MM.1S (cell line): ENCODE data around the gene CFAP61.

Source experiments
- EZH2 ChIP-seq: fragments of 300-600 bp; sonication (generic); optimal IDR thresholded peaks from 2 replicates; pipeline ENCODE3; 2017; ENCODE audit warnings: low read depth, mild to moderate bottlenecking, antibody characterized with exemption, low read length, mixed read lengths
- TF ChIP-seq, protein P1 (sequence below): fragments of 300-600 bp; sonication (generic); IDR thresholded peaks from 2 replicates; pipeline ENCODE4 v1.5.1; 2016; ENCODE audit warnings: antibody characterized with exemption, low read length, mixed read lengths

- TF ChIP-seq, protein P1, sequence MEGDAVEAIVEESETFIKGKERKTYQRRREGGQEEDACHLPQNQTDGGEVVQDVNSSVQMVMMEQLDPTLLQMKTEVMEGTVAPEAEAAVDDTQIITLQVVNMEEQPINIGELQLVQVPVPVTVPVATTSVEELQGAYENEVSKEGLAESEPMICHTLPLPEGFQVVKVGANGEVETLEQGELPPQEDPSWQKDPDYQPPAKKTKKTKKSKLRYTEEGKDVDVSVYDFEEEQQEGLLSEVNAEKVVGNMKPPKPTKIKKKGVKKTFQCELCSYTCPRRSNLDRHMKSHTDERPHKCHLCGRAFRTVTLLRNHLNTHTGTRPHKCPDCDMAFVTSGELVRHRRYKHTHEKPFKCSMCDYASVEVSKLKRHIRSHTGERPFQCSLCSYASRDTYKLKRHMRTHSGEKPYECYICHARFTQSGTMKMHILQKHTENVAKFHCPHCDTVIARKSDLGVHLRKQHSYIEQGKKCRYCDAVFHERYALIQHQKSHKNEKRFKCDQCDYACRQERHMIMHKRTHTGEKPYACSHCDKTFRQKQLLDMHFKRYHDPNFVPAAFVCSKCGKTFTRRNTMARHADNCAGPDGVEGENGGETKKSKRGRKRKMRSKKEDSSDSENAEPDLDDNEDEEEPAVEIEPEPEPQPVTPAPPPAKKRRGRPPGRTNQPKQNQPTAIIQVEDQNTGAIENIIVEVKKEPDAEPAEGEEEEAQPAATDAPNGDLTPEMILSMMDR: no peak
- no peak for TF ChIP-seq EZH2
Observed at GRCh38 chr20:20167698-20168097, 115.4 kb downstream of the CFAP61 start.
